ENCODE measurements around the gene ZNF787. TPM values are rescaled to one million over a fixed set of nuclear protein-coding genes. Genes with fewer than 3 reads are reported as not detected.

Gene ZNF787
- polyA plus RNA-seq, 3 donors, result 1.2 to 16.2 (median 1.8) TPM

DNA sequence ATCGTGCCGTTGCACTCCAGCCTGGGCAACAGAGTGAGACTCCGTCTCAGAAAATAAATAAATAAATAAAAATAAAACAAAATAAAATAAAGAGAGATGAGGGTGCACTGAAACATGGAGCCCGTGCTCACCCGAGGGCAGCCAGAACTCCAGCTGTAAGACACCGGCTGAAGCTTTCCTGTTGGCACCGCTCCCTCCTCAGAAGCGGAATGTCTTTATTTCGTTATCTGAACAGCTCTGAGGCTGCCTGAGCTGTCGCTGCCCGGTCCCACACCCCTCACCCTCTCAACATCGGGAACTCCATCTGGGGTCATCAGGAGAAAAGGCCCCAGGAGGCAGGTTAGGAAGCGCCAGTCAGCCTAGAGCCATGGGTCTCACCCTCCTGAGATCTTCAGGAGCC lies 24.4 kb downstream of the ZNF787 start:
- H3K27me3 Mint-ChIP-seq (ENCODE audit: low read depth in 3 of 3), result peaks cover 0 to 1% (median 0%) of the 10 kb centered on the region in 3 donors
- WGBS (ENCODE audit: insufficient coverage), result 98% methylated on average over 9 of the region's 13 CpGs
- intact Hi-C loops (cut with micrococcal nuclease), result no loop called here
- TF ChIP-seq, protein P1, sequence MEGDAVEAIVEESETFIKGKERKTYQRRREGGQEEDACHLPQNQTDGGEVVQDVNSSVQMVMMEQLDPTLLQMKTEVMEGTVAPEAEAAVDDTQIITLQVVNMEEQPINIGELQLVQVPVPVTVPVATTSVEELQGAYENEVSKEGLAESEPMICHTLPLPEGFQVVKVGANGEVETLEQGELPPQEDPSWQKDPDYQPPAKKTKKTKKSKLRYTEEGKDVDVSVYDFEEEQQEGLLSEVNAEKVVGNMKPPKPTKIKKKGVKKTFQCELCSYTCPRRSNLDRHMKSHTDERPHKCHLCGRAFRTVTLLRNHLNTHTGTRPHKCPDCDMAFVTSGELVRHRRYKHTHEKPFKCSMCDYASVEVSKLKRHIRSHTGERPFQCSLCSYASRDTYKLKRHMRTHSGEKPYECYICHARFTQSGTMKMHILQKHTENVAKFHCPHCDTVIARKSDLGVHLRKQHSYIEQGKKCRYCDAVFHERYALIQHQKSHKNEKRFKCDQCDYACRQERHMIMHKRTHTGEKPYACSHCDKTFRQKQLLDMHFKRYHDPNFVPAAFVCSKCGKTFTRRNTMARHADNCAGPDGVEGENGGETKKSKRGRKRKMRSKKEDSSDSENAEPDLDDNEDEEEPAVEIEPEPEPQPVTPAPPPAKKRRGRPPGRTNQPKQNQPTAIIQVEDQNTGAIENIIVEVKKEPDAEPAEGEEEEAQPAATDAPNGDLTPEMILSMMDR (IDR thresholded peaks at IDR 0.05), result no peak
- H3K4me3 Mint-ChIP-seq, result no peak overlapping the region
- no peak for DNase-seq
- Histone ChIP-seq H3K4me1 (ENCODE audit: control insufficient read depth in 1 of 2, insufficient read depth in 2 of 2, low read length in 2 of 2) (no peaks in the 10 kb centered on the region), H3K4me3 (replicated peaks in 1 of 3; ENCODE audit: low read depth in 2 of 3, low read length in 3 of 3) (no peak overlapping the region), H3K9me3 (replicated peaks in 1 of 2; ENCODE audit: control insufficient read depth in 1 of 2, insufficient read depth in 1 of 2, low read length in 2 of 2) (peaks cover 9 to 31% of the 10 kb centered on the region in 2 donors), H3K79me2 (ENCODE audit: insufficient read depth, low read length) (peaks cover 88% of the 10 kb centered on the region), H3K27me3 (ENCODE audit: control insufficient read depth in 2 of 2, insufficient read depth in 2 of 2, low read length in 2 of 2) (no peaks in the 10 kb centered on the region), H4K20me1 (ENCODE audit: insufficient read depth, low read length) (peaks cover 92% of the 10 kb centered on the region), H2AFZ (ENCODE audit: insufficient read depth, low read depth, low read length, poor library complexity, severe bottlenecking) (no peak overlapping the region), H3K4me2 (replicated peaks; ENCODE audit: extremely low read depth, low read length, poor library complexity, severe bottlenecking) (no peak overlapping the region), H3K27ac (ENCODE audit: low read depth in 1 of 2, low read length in 2 of 2) (no peak overlapping the region), H3K36me3 (replicated peaks in 1 of 2; ENCODE audit: control insufficient read depth in 1 of 2, insufficient read depth in 2 of 2, low read length in 2 of 2) (peaks cover 65 to 91% of the 10 kb centered on the region in 2 donors), H3K9ac (ENCODE audit: insufficient read depth, low read length, poor library complexity, severe bottlenecking) (no peak overlapping the region)
- no peak overlapping the region for H3K27ac Mint-ChIP-seq
- peaks cover 3% of the 10 kb centered on the region for H3K4me1 Mint-ChIP-seq
- peaks cover 10 to 45% (median 34%) of the 10 kb centered on the region in 7 donors for H3K9me3 Mint-ChIP-seq
- H3K36me3 Mint-ChIP-seq, result peaks cover 60 to 93% of the 10 kb centered on the region in 2 donors

DNA sequence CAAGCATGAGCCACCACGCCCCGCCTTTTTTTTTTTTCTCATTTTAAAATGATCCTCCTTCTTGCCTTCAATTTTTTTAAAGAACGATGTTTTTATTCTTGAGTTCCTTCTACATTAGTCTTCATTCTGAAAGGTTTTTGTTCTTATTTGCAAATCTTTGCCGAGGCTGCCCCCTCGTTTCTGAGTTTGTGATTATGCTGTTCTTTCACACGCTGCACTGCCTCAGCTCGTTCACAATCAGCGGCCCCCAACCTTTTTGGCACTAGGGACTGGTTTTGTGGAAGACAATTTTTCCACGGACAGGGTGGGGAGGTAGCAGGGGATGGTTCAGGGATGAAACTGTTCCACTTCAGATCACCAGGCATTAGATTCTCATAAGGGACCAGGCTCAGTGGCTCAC lies 26.6 kb downstream of the ZNF787 start:
- DNase-seq, result no peak
- peaks cover 8 to 44% (median 31%) of the 10 kb centered on the region in 7 donors for H3K9me3 Mint-ChIP-seq
- Histone ChIP-seq H3K9me3 (replicated peaks in 1 of 2; ENCODE audit: control insufficient read depth in 1 of 2, insufficient read depth in 1 of 2, low read length in 2 of 2) (peaks cover 9 to 35% of the 10 kb centered on the region in 2 donors), H3K27me3 (ENCODE audit: control insufficient read depth in 2 of 2, insufficient read depth in 2 of 2, low read length in 2 of 2) (no peaks in the 10 kb centered on the region), H3K79me2 (ENCODE audit: insufficient read depth, low read length) (peaks cover 87% of the 10 kb centered on the region), H2AFZ (ENCODE audit: insufficient read depth, low read depth, low read length, poor library complexity, severe bottlenecking) (no peak overlapping the region), H3K36me3 (replicated peaks in 1 of 2; ENCODE audit: control insufficient read depth in 1 of 2, insufficient read depth in 2 of 2, low read length in 2 of 2) (peaks cover 56 to 91% of the 10 kb centered on the region in 2 donors), H3K27ac (ENCODE audit: low read depth in 1 of 2, low read length in 2 of 2) (no peak overlapping the region), H3K4me3 (replicated peaks in 1 of 3; ENCODE audit: low read depth in 2 of 3, low read length in 3 of 3) (no peak overlapping the region), H4K20me1 (ENCODE audit: insufficient read depth, low read length) (peaks cover 92% of the 10 kb centered on the region), H3K4me2 (replicated peaks; ENCODE audit: extremely low read depth, low read length, poor library complexity, severe bottlenecking) (no peak overlapping the region), H3K4me1 (ENCODE audit: control insufficient read depth in 1 of 2, insufficient read depth in 2 of 2, low read length in 2 of 2) (no peaks in the 10 kb centered on the region), H3K9ac (ENCODE audit: insufficient read depth, low read length, poor library complexity, severe bottlenecking) (no peak overlapping the region)
- H3K4me1 Mint-ChIP-seq, result peaks cover 8% of the 10 kb centered on the region
- peak overlapping the region in 4 of 7 donors; percentile 8 to 42 (median 28) for H3K27ac Mint-ChIP-seq
- TF ChIP-seq, protein P1 (IDR thresholded peaks at IDR 0.05), result no peak
- H3K27me3 Mint-ChIP-seq (ENCODE audit: low read depth in 3 of 3), result no peaks in the 10 kb centered on the region
- intact Hi-C loops (cut with micrococcal nuclease), result no loop called here
- H3K4me3 Mint-ChIP-seq, result no peak overlapping the region
- WGBS (ENCODE audit: insufficient coverage), result 90% methylated on average over 4 of the region's 9 CpGs
- H3K36me3 Mint-ChIP-seq, result peaks cover 62 to 93% of the 10 kb centered on the region in 2 donors

Measured in CD14-positive monocyte (primary cell).